ENCODE data around the gene PTGFR. TPM values are rescaled to one million over a fixed set of nuclear protein-coding genes. Genes with fewer than 3 reads are reported as not detected.

The PTGFR gene
- total RNA-seq, 4 donors from 2014 or later: 10.8 to 61.4 (median 29.8) TPM

GRCh38 chr1:78553859-78554258 is 63.1 kb downstream of the PTGFR start:
- Histone ChIP-seq H3K27me3 (no peaks in the 10 kb centered on the region), H3K4me1 (no peaks in the 10 kb centered on the region), H3K4me3 (no peak overlapping the region), H3K36me3 (no peaks in the 10 kb centered on the region), H3K9me3 (peaks cover 0 to 54% (median 4%) of the 10 kb centered on the region in 4 donors), H3K27ac (no peak overlapping the region)
- WGBS, 2 donors: 74 to 82% methylated on average over 5 of the region's 5 CpGs
- no peak for DNase-seq (ENCODE audit: low spot score in 2 of 2)
- TF ChIP-seq EP300 (IDR thresholded peaks at IDR 0.05) (no peak), POLR2A (IDR thresholded peaks at IDR 0.05) (no peak), CTCF (IDR thresholded peaks at IDR 0.05) (no peak)

DNA sequence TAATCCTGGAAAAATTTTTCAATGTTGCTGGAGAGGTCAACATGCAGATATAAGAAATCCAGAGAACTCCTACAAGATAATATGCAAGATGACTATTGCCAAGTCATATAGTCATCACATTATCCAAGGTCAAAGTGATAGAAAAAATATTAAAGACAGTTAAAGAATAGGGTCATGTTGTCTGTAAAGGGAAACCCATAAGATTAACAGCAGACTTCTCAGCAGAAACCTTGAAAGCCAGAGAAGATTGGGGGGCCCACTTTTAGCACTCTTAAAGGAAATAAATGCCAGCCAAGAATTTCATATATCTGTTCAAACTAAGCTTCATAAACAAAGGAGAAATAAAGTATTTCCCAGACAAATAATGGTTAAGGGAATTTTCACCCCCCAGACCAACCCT is 64.1 kb downstream of the PTGFR start:
- Histone ChIP-seq H3K27me3 (no peaks in the 10 kb centered on the region), H3K27ac (no peak overlapping the region), H3K4me1 (no peaks in the 10 kb centered on the region), H3K36me3 (no peaks in the 10 kb centered on the region), H3K9me3 (peaks cover 0 to 50% (median 4%) of the 10 kb centered on the region in 4 donors), H3K4me3 (no peak overlapping the region)
- no peak for DNase-seq (ENCODE audit: low spot score in 2 of 2)
- TF ChIP-seq EP300 (IDR thresholded peaks at IDR 0.05): no peak
- TF ChIP-seq CTCF (IDR thresholded peaks at IDR 0.05): no peak
- no peak for TF ChIP-seq POLR2A (IDR thresholded peaks at IDR 0.05)

DNA sequence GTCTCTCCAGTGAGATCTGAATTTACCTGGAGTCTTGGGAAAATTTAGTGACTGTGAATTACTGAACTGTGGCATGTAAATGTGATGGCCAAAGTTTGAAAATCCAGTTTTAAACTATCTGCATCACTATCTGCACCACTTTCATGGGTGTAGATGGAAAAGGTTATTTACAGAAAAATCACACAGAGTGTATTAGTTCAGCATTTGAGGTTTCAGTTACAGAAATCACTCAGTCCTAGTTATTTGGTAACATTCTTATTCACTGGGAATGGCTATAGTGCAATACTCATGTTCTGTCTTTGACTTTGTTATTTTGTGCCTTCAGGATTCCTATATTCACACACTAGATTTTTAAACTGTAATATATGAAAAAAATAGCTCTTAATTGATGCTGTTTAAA is 68.9 kb downstream of the PTGFR start:
- no peaks in the 10 kb centered on the region for H3K27me3 ChIP-seq
- no peak for TF ChIP-seq CTCF (IDR thresholded peaks at IDR 0.05)

DNA sequence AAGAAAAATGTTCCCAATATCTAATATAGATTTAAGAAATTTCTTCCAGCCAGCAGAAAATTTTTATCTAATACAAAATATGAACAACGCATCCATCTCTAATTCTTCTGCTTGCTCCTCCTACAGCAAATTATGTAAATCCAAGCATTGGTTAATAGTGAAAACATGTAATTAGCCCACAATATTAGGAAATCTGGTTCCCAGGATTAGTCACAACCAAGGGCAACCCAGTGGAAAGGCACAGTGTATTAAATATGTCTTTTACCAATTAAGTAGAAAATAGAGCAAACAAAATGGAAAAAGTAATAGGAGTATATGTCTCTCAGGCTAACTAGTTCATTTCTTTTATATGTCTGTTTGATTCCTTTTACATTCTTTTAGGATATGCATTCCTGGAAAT is 70.0 kb downstream of the PTGFR start:
- TF ChIP-seq EP300 (IDR thresholded peaks at IDR 0.05): no peak
- no peak for TF ChIP-seq POLR2A (IDR thresholded peaks at IDR 0.05)
- no peak for TF ChIP-seq CTCF (IDR thresholded peaks at IDR 0.05)
- Histone ChIP-seq H3K4me3 (no peak overlapping the region), H3K9me3 (no peaks in the 10 kb centered on the region), H3K27me3 (no peaks in the 10 kb centered on the region), H3K4me1 (no peaks in the 10 kb centered on the region), H3K36me3 (no peaks in the 10 kb centered on the region), H3K27ac (no peak overlapping the region)
- DNase-seq (ENCODE audit: low spot score in 2 of 2): no peak
- 93 to 95% methylated on average over 1 of the region's 1 CpG for WGBS, 2 donors

More for the DNA sequence above, 68.9 kb downstream of the PTGFR start:
- Histone ChIP-seq H3K27ac (no peak overlapping the region), H3K9me3 (peaks cover 0 to 5% (median 2%) of the 10 kb centered on the region in 4 donors), H3K36me3 (no peaks in the 10 kb centered on the region), H3K4me1 (no peaks in the 10 kb centered on the region), H3K4me3 (no peak overlapping the region)
- DNase-seq (ENCODE audit: low spot score in 2 of 2): no peak

DNA sequence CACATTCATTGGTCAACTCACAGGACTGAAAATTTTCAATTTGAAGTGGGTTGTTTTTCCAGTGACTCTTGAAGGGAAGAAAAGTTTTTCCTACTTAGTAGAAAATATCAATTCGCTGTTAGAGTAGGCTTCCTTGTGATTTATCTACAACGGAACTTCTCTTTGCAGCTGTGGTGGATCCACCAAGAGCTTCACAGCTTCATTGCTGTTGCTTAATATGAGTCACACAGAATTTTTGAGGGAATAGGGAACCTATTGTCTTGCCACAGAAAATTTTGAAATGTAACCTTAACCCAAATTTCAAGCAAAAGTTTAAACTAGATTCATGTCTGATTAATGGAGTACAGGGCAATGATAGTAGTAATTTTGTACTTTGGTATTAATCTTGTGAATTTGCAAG is 71.1 kb downstream of the PTGFR start:
- H3K27me3 ChIP-seq: no peaks in the 10 kb centered on the region
- no peak overlapping the region for H3K27ac ChIP-seq
- H3K9me3 ChIP-seq: no peaks in the 10 kb centered on the region
- WGBS, 2 donors: 84 to 93% methylated on average over 2 of the region's 2 CpGs
- TF ChIP-seq POLR2A (IDR thresholded peaks at IDR 0.05) (no peak), EP300 (IDR thresholded peaks at IDR 0.05) (no peak), CTCF (IDR thresholded peaks at IDR 0.05) (no peak)
- DNase-seq (ENCODE audit: low spot score in 2 of 2): no peak
- no peaks in the 10 kb centered on the region for H3K36me3 ChIP-seq
- no peak overlapping the region for H3K4me3 ChIP-seq
- H3K4me1 ChIP-seq: no peaks in the 10 kb centered on the region

Measured in tibial nerve (tissue), 4 donors.